Fibroblast of skin of right quadriceps (primary cell): ENCODE results near the gene GPC5.
A peak's percentile ranks its signal among the peaks of the same experiment; 100 is the strongest.
"Not testable (repeated sequence)": the region's sequence is repeated elsewhere in the genome, so short reads cannot be mapped to it uniquely, and the experiment has no call there.

ENCODE experiments used
- DNase-seq: peaks from one replicate; pipeline ENCODE4 v3.0.0-alpha.2; 2013

GPC5 gene

GRCh38 chr13:91660076-91660415, 261.6 kb downstream of the GPC5 start:
- no peak for DNase-seq

- no peak for DNase-seq
Measured at GRCh38 chr13:91661692-91662490, 263.5 kb downstream of the GPC5 start.

- peak; percentile 44 for DNase-seq
Measured at GRCh38 chr13:91664039-91664438, 265.6 kb downstream of the GPC5 start.

GRCh38 chr13:91667486-91667885, 269.1 kb downstream of the GPC5 start:
- DNase-seq: no peak

- DNase-seq: peak; percentile 48
Measured at GRCh38 chr13:91668866-91669495, 270.6 kb downstream of the GPC5 start.

GRCh38 chr13:91674347-91674746, 275.9 kb downstream of the GPC5 start:
- DNase-seq: not testable (repeated sequence)

- no peak for DNase-seq
Measured at GRCh38 chr13:91684746-91685145, 286.3 kb downstream of the GPC5 start.

- DNase-seq: no peak
Measured at GRCh38 chr13:91690944-91691343, 292.5 kb downstream of the GPC5 start.

GRCh38 chr13:91693466-91693865, 295.0 kb downstream of the GPC5 start:
- DNase-seq: no peak

- no peak for DNase-seq
Measured at GRCh38 chr13:91698308-91698707, 299.9 kb downstream of the GPC5 start.

- no peak for DNase-seq
Measured at GRCh38 chr13:91698767-91699166, 300.3 kb downstream of the GPC5 start.

- DNase-seq: no peak
Measured at GRCh38 chr13:91699863-91700262, 301.4 kb downstream of the GPC5 start.

GRCh38 chr13:91701975-91702374, 303.6 kb downstream of the GPC5 start:
- DNase-seq: no peak

GRCh38 chr13:91702411-91702810, 304.0 kb downstream of the GPC5 start:
- no peak for DNase-seq

GRCh38 chr13:91704398-91704797, 306.0 kb downstream of the GPC5 start:
- DNase-seq: no peak

GRCh38 chr13:91708558-91708957, 310.1 kb downstream of the GPC5 start:
- no peak for DNase-seq

- DNase-seq: no peak
Measured at GRCh38 chr13:91709180-91709579, 310.8 kb downstream of the GPC5 start.

- no peak for DNase-seq
Measured at GRCh38 chr13:91710733-91711132, 312.3 kb downstream of the GPC5 start.

- DNase-seq: no peak
Measured at GRCh38 chr13:91714855-91715254, 316.4 kb downstream of the GPC5 start.

GRCh38 chr13:91716436-91717065, 318.1 kb downstream of the GPC5 start:
- no peak for DNase-seq

- DNase-seq: no peak
Measured at GRCh38 chr13:91719033-91719432, 320.6 kb downstream of the GPC5 start.

- no peak for DNase-seq
Measured at GRCh38 chr13:91721413-91721812, 323.0 kb downstream of the GPC5 start.

GRCh38 chr13:91722267-91722884, 324.0 kb downstream of the GPC5 start:
- peak; percentile 34 for DNase-seq

- DNase-seq: no peak
Measured at GRCh38 chr13:91724591-91724990, 326.2 kb downstream of the GPC5 start.
